GM06990 (cell line): ENCODE measurements around the gene QTRT2.

Source experiments
- DNase-seq: peaks from one replicate; pipeline ENCODE4 v3.0.0-alpha.2; 2011; ENCODE audit not compliant: insufficient read length; ENCODE audit errors: extremely low read depth
- H3K27me3 ChIP-seq: replicated peaks from 2 replicates; pipeline ENCODE4 v1.6.0; 2011; ENCODE audit warnings: low read length; ENCODE audit not compliant: control insufficient read depth, insufficient read depth
- H3K36me3 ChIP-seq: 2 replicates; pipeline ENCODE4 v1.5.1; 2011; ENCODE audit warnings: low read length; ENCODE audit not compliant: control insufficient read depth, insufficient read depth
- H3K4me3 ChIP-seq: replicated peaks from 2 replicates; pipeline ENCODE4 v1.5.1; 2011; ENCODE audit warnings: low read depth, mild to moderate bottlenecking, control low read depth, low read length
- TF ChIP-seq, protein P1 (sequence below): IDR thresholded peaks from 2 replicates; pipeline ENCODE4 v1.5.1; 2011; ENCODE audit warnings: low read length, control low read depth, mild to moderate bottlenecking, inconsistent platforms; ENCODE audit not compliant: insufficient read depth, poor library complexity, severe bottlenecking

QTRT2 gene

DNA sequence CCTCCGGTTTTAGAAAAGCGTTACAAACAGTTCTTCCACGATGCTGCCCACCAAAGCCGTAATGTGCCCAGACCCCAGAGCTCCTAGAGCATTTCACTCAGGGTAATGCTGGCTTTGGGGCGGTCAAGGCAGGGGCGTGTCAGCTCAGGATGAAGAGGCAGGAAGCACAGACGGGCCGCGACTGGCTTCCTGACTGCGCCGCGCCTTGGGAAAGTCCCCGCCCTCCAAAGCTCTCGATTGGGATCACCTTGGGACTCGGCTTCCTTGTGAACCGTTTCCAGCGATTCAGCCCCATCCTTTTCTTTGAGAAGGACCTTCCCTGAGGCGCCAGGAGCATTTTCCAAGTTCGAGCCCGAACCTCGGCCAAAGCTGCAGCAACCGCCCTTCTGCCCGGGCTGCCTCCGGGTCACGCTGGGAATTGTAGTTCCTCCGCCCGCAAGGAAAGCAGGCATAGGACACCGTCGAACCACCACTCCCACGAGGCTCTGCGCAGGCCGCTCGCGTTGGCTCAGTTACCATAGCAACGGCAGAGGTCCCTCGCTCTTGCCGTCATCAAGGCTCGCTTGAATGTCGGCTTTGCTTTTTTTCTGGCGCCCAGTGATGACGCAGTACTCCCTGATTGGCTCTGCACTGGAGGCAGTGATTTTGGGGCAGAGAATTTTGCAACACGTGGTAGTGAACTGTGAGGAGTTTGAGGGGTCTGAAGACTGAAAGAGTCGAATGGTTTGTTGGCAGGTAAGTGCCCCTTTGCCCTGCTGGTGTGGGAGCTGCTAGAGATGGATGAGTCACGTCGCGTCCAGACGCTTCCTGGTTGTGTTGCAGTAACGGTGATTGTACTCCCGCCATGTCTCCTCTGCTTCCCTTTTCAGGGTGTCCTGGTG, at the start of gene QTRT2, which contains the start of gene CCDC191:
Gene QTRT2 (plus strand): TSS at position 608 of the 881 bp plus-strand sequence. CDS start 8,521 bp downstream, outside the sequence.
Gene CCDC191 (minus strand): TSS at position 397 of the 881 bp plus-strand sequence. CDS start 60 bp downstream, at position 337.
- TF ChIP-seq, protein P1, sequence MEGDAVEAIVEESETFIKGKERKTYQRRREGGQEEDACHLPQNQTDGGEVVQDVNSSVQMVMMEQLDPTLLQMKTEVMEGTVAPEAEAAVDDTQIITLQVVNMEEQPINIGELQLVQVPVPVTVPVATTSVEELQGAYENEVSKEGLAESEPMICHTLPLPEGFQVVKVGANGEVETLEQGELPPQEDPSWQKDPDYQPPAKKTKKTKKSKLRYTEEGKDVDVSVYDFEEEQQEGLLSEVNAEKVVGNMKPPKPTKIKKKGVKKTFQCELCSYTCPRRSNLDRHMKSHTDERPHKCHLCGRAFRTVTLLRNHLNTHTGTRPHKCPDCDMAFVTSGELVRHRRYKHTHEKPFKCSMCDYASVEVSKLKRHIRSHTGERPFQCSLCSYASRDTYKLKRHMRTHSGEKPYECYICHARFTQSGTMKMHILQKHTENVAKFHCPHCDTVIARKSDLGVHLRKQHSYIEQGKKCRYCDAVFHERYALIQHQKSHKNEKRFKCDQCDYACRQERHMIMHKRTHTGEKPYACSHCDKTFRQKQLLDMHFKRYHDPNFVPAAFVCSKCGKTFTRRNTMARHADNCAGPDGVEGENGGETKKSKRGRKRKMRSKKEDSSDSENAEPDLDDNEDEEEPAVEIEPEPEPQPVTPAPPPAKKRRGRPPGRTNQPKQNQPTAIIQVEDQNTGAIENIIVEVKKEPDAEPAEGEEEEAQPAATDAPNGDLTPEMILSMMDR, result no peak

DNA sequence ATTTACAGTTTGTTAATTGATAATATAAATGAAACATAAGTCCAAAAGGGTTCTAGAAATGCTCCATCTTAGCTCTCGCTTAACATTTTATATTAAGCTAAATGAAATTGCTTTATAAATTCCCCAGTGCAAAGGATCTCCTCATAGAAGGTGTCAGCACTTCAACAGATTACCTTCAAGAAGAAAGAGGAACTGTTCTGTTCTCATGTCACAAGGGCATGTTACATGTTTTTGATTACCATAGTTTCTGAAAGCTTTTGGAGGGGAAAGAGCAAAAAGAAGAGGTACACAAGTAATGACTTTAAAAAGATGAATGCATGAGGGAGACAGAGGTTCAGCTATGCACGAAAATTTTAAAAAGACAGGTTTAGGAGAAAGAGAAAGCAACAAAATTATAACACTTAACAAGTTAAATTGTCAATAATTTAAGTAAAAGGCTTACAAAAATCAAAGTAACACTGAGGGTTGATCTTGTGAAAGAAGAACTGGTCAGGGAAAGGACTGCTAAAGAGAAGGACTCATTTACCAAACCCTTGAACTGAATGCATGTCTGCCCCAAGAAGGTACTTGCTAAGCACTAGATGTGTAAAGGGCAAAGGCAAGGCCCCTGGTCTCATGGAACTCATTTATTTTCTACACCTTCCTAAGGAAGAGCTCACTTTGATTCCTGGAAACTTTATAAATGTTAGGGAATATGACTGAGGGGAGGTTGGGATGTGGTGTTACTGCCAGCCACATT, 45.3 kb upstream of the QTRT2 start:
- peak; percentile 4 for DNase-seq
- H3K4me3 ChIP-seq, result no peak overlapping the region
- TF ChIP-seq, protein P1, result no peak
- H3K27me3 ChIP-seq, result no peaks in the 10 kb centered on the region
- H3K36me3 ChIP-seq, result no peaks in the 10 kb centered on the region

More for the DNA sequence above, at the start of gene QTRT2, which contains the start of gene CCDC191:
- peak; percentile 94 for DNase-seq
- Histone ChIP-seq H3K36me3 (no peaks in the 10 kb centered on the region; the same call in 1 of the 2 replicates), H3K27me3 (no peaks in the 10 kb centered on the region), H3K4me3 (peak within 1 kb of the TSS; percentile 98)

DNA sequence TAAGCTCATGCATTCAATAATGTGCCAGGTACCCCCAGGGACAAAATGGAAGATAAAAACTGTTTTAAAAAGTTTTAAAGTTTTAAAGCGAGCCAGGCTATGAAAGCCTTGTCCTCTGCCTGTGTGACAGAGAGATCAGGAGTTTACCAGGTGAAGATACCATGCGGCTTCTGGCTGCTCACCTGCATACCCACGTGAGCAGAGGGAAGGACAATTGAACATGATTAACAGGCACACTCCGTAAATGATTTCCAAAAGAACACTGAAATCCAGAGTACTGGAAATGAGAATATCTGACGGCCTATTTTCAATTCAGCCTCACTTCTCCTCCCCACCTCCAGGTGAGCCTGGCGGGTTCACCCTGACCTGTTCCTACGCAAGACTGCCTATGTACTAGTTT, 42.3 kb upstream of the QTRT2 start:
- no peak for DNase-seq
- Histone ChIP-seq H3K4me3 (no peak overlapping the region), H3K27me3 (no peaks in the 10 kb centered on the region), H3K36me3 (no peaks in the 10 kb centered on the region)
- TF ChIP-seq, protein P1, result no peak

DNA sequence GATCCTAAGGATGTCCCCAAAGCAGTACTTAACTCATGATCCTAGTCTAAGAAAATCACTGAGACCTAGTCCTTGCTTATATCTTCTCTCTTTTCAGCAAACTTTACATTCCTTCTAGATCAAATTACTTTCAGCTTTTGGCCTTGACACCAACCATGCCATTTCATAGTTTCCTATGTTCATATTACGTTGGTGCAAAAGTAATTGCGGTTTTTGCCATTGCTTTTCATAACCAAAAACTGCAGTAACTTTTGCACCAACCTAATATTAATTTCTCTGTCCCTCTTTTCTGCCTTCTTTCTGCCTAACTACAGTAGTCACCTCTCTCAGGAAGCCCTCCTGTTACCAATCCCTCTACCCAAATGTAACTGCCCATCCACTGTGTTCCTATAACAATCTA, 37.1 kb upstream of the QTRT2 start:
- DNase-seq, result no peak
- Histone ChIP-seq H3K27me3 (no peaks in the 10 kb centered on the region), H3K36me3 (no peaks in the 10 kb centered on the region), H3K4me3 (no peak overlapping the region)
- TF ChIP-seq, protein P1, result no peak

DNA sequence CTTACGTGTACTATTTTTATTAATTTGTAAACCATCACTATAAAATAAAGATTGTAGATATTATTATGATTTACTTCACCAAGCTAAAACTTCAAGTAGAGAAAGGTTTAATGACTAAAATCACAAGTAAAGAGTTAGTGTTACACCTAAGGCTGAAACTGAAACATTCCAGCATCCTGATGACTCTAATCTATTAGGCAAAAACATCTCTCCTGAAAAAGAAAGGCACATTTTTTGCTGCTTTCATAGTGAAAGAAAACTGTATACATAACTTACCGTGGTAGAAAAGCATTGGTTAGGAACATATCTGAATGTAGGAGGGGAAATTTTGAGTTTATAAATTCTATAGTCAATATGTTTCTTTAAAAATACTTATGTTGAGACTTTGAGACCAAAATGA, 35.6 kb upstream of the QTRT2 start:
- Histone ChIP-seq H3K27me3 (no peaks in the 10 kb centered on the region), H3K36me3 (no peaks in the 10 kb centered on the region), H3K4me3 (no peak overlapping the region)
- TF ChIP-seq, protein P1, result no peak
- DNase-seq, result no peak
